GM18517 (cell line): ENCODE data around the gene NCAPG.
A peak's percentile ranks its signal among the peaks of the same experiment; 100 is the strongest.

Experiments
- ATAC-seq: cut with Tn5 transposase; IDR thresholded peaks from one replicate; pipeline ENCODE4 v1.9.1; 2021; ENCODE audit warnings: mild to moderate bottlenecking, moderate library complexity; ENCODE audit not compliant: unreplicated experiment

NCAPG gene, protein sequence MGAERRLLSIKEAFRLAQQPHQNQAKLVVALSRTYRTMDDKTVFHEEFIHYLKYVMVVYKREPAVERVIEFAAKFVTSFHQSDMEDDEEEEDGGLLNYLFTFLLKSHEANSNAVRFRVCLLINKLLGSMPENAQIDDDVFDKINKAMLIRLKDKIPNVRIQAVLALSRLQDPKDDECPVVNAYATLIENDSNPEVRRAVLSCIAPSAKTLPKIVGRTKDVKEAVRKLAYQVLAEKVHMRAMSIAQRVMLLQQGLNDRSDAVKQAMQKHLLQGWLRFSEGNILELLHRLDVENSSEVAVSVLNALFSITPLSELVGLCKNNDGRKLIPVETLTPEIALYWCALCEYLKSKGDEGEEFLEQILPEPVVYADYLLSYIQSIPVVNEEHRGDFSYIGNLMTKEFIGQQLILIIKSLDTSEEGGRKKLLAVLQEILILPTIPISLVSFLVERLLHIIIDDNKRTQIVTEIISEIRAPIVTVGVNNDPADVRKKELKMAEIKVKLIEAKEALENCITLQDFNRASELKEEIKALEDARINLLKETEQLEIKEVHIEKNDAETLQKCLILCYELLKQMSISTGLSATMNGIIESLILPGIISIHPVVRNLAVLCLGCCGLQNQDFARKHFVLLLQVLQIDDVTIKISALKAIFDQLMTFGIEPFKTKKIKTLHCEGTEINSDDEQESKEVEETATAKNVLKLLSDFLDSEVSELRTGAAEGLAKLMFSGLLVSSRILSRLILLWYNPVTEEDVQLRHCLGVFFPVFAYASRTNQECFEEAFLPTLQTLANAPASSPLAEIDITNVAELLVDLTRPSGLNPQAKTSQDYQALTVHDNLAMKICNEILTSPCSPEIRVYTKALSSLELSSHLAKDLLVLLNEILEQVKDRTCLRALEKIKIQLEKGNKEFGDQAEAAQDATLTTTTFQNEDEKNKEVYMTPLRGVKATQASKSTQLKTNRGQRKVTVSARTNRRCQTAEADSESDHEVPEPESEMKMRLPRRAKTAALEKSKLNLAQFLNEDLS

DNA sequence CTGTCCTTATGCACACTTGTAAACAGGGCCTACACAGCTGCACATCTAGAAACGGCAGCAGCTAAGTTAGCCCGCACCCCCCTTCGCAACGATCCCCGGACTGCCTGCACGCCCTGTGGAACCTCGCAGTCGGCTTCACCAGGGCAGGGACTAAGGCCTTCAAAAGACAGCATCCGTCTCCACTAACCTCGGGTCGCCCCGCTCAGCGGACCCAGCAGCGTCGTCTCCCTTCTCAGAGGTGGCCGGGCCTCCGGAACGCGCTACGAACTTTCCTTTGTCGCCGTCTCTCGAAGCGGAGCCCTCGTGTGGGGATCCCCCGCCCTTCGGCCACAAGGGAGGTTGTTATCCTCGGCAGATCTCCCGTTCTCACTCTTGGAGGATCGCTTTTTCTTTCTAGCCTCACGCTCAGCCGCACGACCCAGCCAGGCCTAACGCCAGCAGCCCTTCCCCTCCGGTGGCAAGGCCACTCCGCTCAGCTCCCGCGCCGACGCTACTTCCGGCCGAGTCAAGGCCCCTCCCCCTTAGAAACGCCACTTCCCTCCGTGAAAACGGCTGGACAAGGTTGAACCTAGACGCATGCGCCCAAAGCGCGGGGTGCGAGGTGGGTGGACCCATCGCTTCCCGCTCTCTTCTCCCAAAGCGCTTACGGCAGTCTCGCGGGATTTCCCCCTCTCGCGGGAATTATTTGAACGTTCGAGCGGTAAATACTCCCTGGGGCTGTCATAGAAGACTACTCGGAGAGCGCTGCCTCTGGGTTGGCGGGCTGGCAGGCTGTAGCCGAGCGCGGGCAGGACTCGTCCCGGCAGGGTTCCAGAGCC, at the start of gene NCAPG, which contains the start of gene DCAF16:
NCAPG (plus strand) TSS at position 720 of the 818 bp plus-strand sequence. CDS start 99 bp downstream, outside the sequence.
DCAF16 (minus strand) TSS at position 498 of the 818 bp plus-strand sequence. CDS start 6,616 bp downstream, outside the sequence.
- ATAC-seq = peak; percentile 85

GRCh38 chr4:17761062-17761461, 49.7 kb upstream of the NCAPG start:
- no peak for ATAC-seq

DNA sequence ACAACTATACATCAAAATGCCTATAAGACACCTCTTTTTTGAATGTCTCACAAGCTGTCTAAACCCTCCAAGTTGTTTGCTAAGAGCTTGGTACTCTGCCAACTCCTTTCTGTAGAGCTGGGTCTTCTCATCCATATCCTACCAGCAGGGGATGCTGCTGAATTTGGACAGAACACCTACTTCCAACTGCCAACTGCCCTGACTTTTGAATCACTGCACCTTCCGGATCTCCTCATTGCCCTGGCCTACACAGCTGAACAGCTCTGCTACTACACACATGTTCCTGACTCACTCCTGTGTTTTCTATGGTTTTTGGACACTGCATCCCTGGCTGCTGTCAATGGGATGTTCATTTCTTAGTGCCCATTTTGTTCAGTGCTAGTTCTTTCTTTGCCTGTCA, 48.1 kb upstream of the NCAPG start:
- no peak for ATAC-seq

GRCh38 chr4:17763416-17763815, 47.4 kb upstream of the NCAPG start:
- ATAC-seq = no peak

GRCh38 chr4:17763931-17764330, 46.8 kb upstream of the NCAPG start:
- no peak for ATAC-seq

DNA sequence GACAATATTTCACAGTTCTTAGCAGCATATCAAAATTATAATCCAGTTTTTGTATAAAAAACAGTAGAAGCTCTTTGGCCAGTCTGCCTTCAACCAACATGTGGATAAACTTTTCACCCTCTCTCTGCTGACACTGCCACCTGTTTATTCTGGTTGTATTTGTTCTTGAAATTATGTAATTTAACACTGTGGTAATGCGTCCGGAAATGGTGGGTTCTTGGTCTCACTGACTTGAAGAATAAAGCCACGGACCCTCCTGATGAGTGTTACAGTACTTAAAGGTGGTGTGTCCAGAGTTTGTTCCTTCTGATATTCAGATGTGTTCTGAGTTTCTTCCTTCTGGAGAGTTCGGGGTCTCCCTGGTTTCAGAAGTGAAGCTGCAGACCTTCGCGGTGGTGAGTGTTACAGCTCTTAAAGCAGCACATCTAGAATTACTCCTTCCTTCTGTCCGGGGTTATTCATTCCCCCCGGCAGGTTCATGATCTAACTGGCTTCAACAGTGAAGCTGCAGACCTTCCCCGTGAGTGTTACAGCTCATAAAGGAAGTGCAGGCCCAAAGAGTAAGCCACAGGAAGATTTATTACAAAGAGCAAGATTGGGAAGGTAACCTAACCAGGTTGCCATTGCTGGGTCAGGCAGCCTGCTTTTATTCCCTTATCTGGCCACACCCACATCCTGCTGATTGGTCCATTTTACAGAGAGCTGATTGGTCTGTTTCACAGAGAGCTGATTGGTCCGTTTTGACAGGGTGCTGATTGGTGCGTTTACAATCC, 45.1 kb upstream of the NCAPG start:
- ATAC-seq = no peak

GRCh38 chr4:17766826-17767458, 43.8 kb upstream of the NCAPG start:
- no peak for ATAC-seq

- no peak for ATAC-seq
These were observed 41.2 kb upstream of the NCAPG start for GRCh38 chr4:17769406-17770174.

DNA sequence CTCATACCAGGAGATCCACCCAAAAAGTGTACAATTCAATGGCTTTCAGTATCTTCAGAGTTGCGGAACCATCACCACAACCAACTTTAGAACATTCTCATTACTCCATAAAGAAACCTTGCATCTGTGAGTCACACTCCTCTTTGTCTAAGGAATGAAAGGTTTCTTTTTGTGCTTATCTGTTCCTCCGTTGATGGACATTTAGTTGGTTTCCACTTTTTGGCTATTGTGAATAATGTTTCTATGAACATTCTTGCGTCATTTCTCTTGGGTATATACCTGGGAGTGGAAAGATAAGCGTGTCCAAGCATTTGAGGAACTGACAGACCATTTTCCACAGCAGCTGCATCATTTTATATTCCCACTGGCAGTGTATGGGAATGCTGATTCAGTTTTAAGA, 39.9 kb upstream of the NCAPG start:
- no peak for ATAC-seq

DNA sequence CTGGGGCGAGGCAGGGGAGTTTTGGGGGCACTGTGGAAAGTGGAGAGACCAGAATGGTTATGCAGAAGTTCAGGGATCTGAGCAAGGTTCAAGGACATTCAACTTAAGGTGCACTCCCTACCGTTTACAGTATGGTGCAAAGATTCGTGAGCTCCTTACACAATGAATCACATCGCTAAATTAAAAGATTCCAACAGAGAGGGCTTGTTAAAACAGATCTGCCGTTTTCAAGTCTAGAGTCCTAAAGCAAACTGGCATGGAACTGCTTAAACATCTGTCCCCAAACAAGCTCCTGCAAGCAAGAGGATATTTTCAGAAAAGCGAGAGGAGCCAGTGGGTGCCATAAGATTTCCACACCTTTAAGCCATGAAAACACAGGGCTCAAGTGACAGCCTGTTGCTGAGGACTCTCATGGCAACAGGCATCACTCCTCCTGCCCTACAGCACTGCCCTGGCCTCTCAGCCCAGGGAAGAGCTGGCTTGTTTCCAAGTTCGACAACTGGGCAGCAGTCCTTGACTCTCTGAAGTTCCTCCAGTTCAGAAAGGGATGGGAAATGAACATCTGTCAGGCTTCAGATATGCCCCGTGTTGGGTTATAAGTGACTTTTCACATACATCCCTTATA, 39.4 kb upstream of the NCAPG start:
- no peak for ATAC-seq

- ATAC-seq = no peak
These were observed 37.6 kb upstream of the NCAPG start for GRCh38 chr4:17773135-17773698.

- no peak for ATAC-seq
These were observed 32.3 kb upstream of the NCAPG start for GRCh38 chr4:17778431-17778830.

- ATAC-seq = no peak
These were observed 30.1 kb upstream of the NCAPG start for GRCh38 chr4:17780501-17781299.

- no peak for ATAC-seq
These were observed 29.2 kb upstream of the NCAPG start, which contains the start of gene FAM184B for GRCh38 chr4:17781300-17782287. FAM184B (minus strand) TSS chr4:17781621; CDS start chr4:17781299, 322 bp downstream.

DNA sequence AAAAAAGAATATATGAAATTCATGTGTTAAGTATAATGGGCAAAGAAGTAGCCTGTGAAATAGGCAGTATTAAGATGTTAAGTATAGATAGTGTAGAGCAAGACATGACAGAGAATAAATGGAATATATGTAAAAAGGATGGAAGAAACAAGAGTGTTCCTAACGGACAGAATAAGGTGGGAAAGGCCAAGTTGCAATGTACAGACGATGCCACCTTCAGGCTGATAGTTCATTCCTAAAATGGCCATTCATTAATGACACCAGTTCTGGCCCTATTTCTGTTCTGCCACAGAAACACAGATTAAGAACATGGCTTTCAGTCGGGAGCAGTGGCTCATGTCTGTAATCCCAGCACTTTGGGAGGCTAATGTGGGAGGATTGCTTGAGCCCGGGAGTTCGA, 24.9 kb upstream of the NCAPG start:
- ATAC-seq = no peak

GRCh38 chr4:17786567-17786966, 24.2 kb upstream of the NCAPG start:
- no peak for ATAC-seq
